Measurements from ENCODE around the gene HOXA13. TPM values are rescaled to one million over a fixed set of nuclear protein-coding genes. Genes with fewer than 3 reads are reported as not detected.
A peak's percentile ranks its signal among the peaks of the same experiment; 100 is the strongest.

Gene HOXA13
- total RNA-seq, 1 experiment from 2014 or later: 0.68 TPM

- Histone ChIP-seq H3K36me3 (ENCODE audit: control insufficient read depth, insufficient read depth, low read length) (no peaks in the 10 kb centered on the region), H3K4me3 (ENCODE audit: low read depth, low read length) (no peak overlapping the region), H3K4me1 (peaks cover 22% of the 10 kb centered on the region), H3K27me3 (replicated peaks; ENCODE audit: control insufficient read depth, insufficient read depth, low read length) (no peaks in the 10 kb centered on the region), H3K9me3 (no peaks in the 10 kb centered on the region)
- ChIA-PET POLR2A (no interaction called here), CTCF (interaction anchor here (1.0 kb wide), 2 partner anchors 11 to 363 kb away, joined by 3 read pairs; partner anchors contain the start of gene HOXA13)
- peak overlapping the region; percentile 81 for H3K4me3 Mint-ChIP-seq (ENCODE audit: unreplicated experiment)
- H3K4me1 Mint-ChIP-seq (ENCODE audit: low read depth, unreplicated experiment): peaks cover 30% of the 10 kb centered on the region
- H3K36me3 Mint-ChIP-seq (ENCODE audit: insufficient read depth, unreplicated experiment): no peaks in the 10 kb centered on the region
- no peak for TF ChIP-seq CTCF (IDR thresholded peaks at IDR 0.05; ENCODE audit: insufficient read depth in 1 of 2, low read depth in 1 of 2, low read length in 1 of 2, severe bottlenecking in 1 of 2, unreplicated experiment in 1 of 2)
- H3K27me3 Mint-ChIP-seq (ENCODE audit: insufficient read depth, unreplicated experiment): no peaks in the 10 kb centered on the region
- H3K9me3 Mint-ChIP-seq (ENCODE audit: unreplicated experiment): no peaks in the 10 kb centered on the region
- DNase-seq: no peak
- H3K27ac Mint-ChIP-seq (ENCODE audit: unreplicated experiment): no peak overlapping the region
- no TSS peak for BruUV-seq (replicated peaks)
- intact Hi-C loops (cut with micrococcal nuclease; ENCODE audit: unreplicated experiment): no loop called here
These were observed 11.2 kb upstream of the HOXA13 start for GRCh38 chr7:27211084-27211446.

GRCh38 chr7:27210441-27211083 is 10.7 kb upstream of the HOXA13 start:
- no peaks in the 10 kb centered on the region for H3K9me3 ChIP-seq
- H3K27ac Mint-ChIP-seq (ENCODE audit: unreplicated experiment): peak overlapping the region; percentile 77
- peak overlapping the region; percentile 81 for H3K4me3 Mint-ChIP-seq (ENCODE audit: unreplicated experiment)
- intact Hi-C loops (cut with micrococcal nuclease; ENCODE audit: unreplicated experiment): loop anchor here (1.0 kb wide), 1 partner anchor 366 kb away; no protein-coding TSS in a partner anchor
- H3K9me3 Mint-ChIP-seq (ENCODE audit: unreplicated experiment): no peaks in the 10 kb centered on the region
- no TSS peak for BruUV-seq (replicated peaks)
- H3K4me3 ChIP-seq (ENCODE audit: low read depth, low read length): peak overlapping the region; percentile 30
- CTCF ChIA-PET: interaction anchor here (0.8 to 1.0 kb wide), 3 partner anchors 11 to 364 kb away, joined by 3 to 4 read pairs (median 3); partner anchors contain the start of gene HOXA13
- no peaks in the 10 kb centered on the region for H3K27me3 ChIP-seq (replicated peaks; ENCODE audit: control insufficient read depth, insufficient read depth, low read length)
- POLR2A ChIA-PET: no interaction called here
- peaks cover 22% of the 10 kb centered on the region for H3K4me1 ChIP-seq
- H3K36me3 Mint-ChIP-seq (ENCODE audit: insufficient read depth, unreplicated experiment): no peaks in the 10 kb centered on the region
- no peaks in the 10 kb centered on the region for H3K36me3 ChIP-seq (ENCODE audit: control insufficient read depth, insufficient read depth, low read length)
- peak; percentile 72 to 80 for TF ChIP-seq CTCF (IDR thresholded peaks at IDR 0.05; ENCODE audit: insufficient read depth in 1 of 2, low read depth in 1 of 2, low read length in 1 of 2, severe bottlenecking in 1 of 2, unreplicated experiment in 1 of 2)
- peaks cover 30% of the 10 kb centered on the region for H3K4me1 Mint-ChIP-seq (ENCODE audit: low read depth, unreplicated experiment)
- peaks cover 2% of the 10 kb centered on the region for H3K27me3 Mint-ChIP-seq (ENCODE audit: insufficient read depth, unreplicated experiment)
- DNase-seq: peak; percentile 74

GRCh38 chr7:27209933-27210440 is 10.1 kb upstream of the HOXA13 start:
- no peak for DNase-seq
- H3K4me3 ChIP-seq (ENCODE audit: low read depth, low read length): no peak overlapping the region; the same call in 1 of the 2 replicates
- Mint-ChIP-seq H3K4me1 (ENCODE audit: low read depth, unreplicated experiment) (peaks cover 30% of the 10 kb centered on the region), H3K4me3 (ENCODE audit: unreplicated experiment) (peak overlapping the region; percentile 81), H3K27me3 (ENCODE audit: insufficient read depth, unreplicated experiment) (peaks cover 2% of the 10 kb centered on the region), H3K36me3 (ENCODE audit: insufficient read depth, unreplicated experiment) (no peaks in the 10 kb centered on the region), H3K9me3 (ENCODE audit: unreplicated experiment) (no peaks in the 10 kb centered on the region), H3K27ac (ENCODE audit: unreplicated experiment) (peak overlapping the region; percentile 77)
- intact Hi-C loops (cut with micrococcal nuclease; ENCODE audit: unreplicated experiment): loop anchor here (1.0 kb wide), 1 partner anchor 366 kb away; no protein-coding TSS in a partner anchor
- H3K4me1 ChIP-seq: peaks cover 22% of the 10 kb centered on the region
- no peaks in the 10 kb centered on the region for H3K9me3 ChIP-seq
- BruUV-seq (replicated peaks): no TSS peak
- CTCF ChIA-PET: interaction anchor here (0.7 to 1.0 kb wide), 3 partner anchors 10 to 267 kb away, joined by 3 to 4 read pairs (median 4); partner anchors contain the start of gene HOXA13
- H3K36me3 ChIP-seq (ENCODE audit: control insufficient read depth, insufficient read depth, low read length): no peaks in the 10 kb centered on the region
- TF ChIP-seq CTCF (IDR thresholded peaks at IDR 0.05; ENCODE audit: insufficient read depth in 1 of 2, low read depth in 1 of 2, low read length in 1 of 2, severe bottlenecking in 1 of 2, unreplicated experiment in 1 of 2): no peak
- POLR2A ChIA-PET: no interaction called here
- H3K27me3 ChIP-seq (replicated peaks; ENCODE audit: control insufficient read depth, insufficient read depth, low read length): no peaks in the 10 kb centered on the region

All from Caco-2 (cell line).